Vagina (tissue), 2 donors: ENCODE data around the gene ANKRD52.

Source experiments
- CTCF ChIP-seq, 3 experiments: fragments of 450-650 bp in 2 of 3; fragments of 200-600 bp in 1 of 3; sonication (generic) in 1 of 3; IDR thresholded peaks; one replicate each; pipeline ENCODE4 v1.5.1; 2017 to 2019; ENCODE audit warnings: antibody characterized with exemption in 3 of 3, mild to moderate bottlenecking in 2 of 3, moderate library complexity in 2 of 3
- POLR2A ChIP-seq, 2 donors: fragments of 450-650 bp; IDR thresholded peaks; one replicate each; pipeline ENCODE4 v1.6.1; 2017; ENCODE audit warnings: antibody characterized with exemption in 2 of 2, mild to moderate bottlenecking in 2 of 2, moderate library complexity in 2 of 2
- POLR2AphosphoS5 ChIP-seq, 2 donors: sonication (generic); formaldehyde crosslinking; IDR thresholded peaks; one replicate each; pipeline ENCODE4 v1.9.0; 2017; ENCODE audit warnings: antibody characterized with exemption in 2 of 2, mild to moderate bottlenecking in 2 of 2, low read depth in 1 of 2; ENCODE audit not compliant: insufficient read depth in 1 of 2

DNA sequence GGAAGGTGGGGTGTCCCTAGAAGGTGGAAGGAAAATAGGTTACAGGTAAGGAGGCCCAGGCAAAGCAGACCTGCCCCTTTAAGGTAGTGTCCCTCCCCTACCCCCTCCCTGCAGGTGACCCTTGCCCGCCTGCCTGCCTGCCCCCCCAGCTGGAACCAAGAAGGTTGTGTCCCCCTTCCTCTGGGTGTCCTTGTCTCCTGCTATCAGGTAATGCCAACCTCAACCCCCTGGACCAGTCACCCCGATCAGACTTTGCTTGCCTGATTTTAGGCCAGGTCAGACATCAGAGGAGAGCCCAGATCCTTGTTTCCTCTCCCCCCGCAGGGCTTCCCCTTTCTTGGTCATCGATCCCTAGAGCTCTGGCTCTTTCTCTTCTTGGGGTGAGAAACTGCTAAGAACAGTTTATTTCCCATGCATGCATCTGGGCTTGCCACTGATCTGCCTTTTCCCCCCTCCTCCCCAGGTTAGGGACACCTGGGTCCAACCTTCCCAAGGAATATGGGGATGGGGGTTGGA is 28.2 kb downstream of the ANKRD52 start, which contains the start of gene SLC39A5:
- TF ChIP-seq CTCF (IDR thresholded peaks at IDR 0.05) (no peak), POLR2A (IDR thresholded peaks at IDR 0.05) (no peak), POLR2AphosphoS5 (IDR thresholded peaks at IDR 0.05; ENCODE audit: insufficient read depth in 1 of 2, low read depth in 1 of 2) (no peak)
